ENCODE data around the gene FDXR.

FDXR gene

DNA sequence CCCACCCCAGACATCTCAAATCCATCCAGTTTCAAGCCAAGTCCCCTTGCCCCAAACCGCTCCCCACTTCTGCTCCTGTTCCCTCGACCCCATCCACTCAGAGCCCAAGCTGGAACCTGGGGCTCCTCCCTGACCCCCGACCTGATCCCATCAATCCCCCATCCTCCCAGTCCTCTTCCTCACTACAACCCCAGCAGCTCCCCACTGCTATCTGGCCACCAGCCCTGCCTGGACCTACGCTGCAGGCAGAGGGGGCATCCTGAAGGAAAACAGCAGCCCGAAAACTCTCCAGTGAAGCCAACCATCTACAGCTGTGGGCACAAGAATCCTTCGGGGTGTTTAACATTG is 3.9 kb downstream of the FDXR start:
- no peak for TF ChIP-seq ZNF274 (IDR thresholded peaks at IDR 0.05; ENCODE audit: low read depth, low read length)

DNA sequence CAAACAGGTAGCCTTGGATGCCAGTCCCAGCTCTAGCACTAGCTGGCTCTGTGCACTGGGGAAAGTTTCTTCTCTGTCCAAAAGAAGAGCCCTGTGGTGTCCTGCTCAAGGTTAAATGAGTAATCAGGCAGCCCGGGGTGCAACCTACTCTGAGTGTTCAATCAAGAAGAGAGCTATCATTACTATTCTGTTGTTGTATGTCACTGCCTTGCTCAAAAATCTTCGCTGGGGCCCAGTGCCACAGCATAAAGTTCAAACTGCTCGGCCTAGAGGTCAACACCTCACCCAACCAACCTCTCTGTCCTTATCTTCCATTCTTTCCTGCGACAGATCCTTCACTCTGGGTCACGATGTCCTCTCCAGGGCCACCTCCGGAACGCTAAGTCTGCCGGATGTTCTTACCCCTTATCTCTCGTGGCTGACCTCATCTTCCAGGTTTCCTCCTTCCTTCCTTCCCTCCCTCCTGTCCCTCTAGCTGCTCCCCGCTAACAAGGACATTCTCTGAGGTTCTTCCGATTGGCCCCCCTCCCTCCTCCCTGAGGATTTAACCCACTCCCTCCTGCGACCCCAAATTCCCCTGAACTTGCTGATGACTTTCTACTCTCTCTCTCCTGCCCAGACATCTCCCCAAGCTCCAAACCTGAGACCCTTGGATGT is 4.4 kb downstream of the FDXR start:
- TF ChIP-seq ZNF274 (IDR thresholded peaks at IDR 0.05; ENCODE audit: low read depth, low read length), result no peak
- H3K4me3 ChIP-seq (ENCODE audit: low read length), result no peak overlapping the region

More for the DNA sequence above, 3.9 kb downstream of the FDXR start:
- no peak overlapping the region for H3K4me3 ChIP-seq (ENCODE audit: low read length)

DNA sequence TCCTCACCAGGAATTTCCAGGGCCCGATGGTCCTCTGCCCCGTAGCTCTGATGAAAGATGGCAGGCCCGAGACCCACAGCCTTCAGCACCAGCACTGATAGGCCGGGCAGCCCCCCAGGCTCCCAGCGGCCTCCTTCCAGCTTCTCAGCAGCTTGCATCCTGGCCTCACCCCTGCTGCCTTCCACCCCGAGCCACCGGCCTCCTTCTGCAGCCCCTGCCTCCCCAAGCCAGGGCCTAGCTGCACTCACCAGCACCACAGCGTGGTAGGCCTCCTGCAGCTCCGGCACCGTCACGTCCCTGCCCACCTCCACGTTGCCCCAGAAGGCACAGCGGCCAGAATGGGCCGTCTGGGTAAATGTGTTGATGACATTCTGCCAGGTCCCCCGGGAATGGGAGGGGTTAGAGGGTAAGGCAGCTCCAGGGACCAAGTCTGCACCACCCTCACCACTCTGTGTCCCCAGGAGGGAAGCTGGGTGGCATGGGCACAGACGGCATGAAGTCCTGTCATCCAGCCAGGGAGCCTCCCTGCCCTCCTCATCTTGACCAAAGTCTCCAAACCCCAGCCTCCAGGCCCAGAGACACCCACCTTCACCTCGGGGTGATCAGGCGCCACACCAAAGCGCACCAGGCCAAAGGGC is 6.5 kb downstream of the FDXR start:
- TF ChIP-seq ZNF274 (IDR thresholded peaks at IDR 0.05; ENCODE audit: low read depth, low read length), result no peak

DNA sequence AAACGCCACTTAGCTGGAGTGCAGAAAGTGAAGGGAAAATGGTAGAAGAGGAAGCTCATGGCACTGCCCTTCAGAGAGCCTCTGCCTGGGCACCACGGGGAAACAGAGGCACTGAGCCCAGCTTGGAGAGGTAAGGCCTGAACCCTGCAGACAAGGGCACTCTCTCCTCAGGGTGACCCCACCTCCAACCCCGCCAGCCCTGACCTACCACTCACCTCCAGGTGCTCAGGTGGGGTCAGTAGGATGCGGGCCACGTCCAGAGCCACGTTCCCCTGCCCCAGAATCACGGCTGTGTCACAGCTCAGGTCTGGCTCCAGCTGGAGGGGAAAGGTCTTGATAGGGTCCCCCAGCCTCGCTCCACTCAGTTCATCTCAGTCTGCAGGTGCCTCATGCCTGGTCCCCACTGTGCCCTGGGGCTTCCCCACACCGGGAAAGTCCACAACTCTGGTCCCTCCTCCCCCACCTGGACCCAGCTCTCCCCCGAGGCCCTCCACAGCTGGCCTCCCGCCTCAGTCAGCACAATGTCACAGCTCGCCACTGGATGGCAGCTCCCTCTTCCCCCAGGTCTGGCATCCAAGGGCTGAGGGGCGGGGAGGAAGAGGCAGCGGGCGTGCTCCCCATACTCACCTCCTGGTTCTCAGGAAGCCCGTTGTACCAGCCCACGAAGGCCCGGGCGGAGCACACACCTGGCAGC is 7.1 kb downstream of the FDXR start:
- TF ChIP-seq ZNF274 (IDR thresholded peaks at IDR 0.05; ENCODE audit: low read depth, low read length), result no peak
- H3K4me3 ChIP-seq (ENCODE audit: low read length), result no peak overlapping the region

More for the DNA sequence above, 6.5 kb downstream of the FDXR start:
- no peak overlapping the region for H3K4me3 ChIP-seq (ENCODE audit: low read length)

DNA sequence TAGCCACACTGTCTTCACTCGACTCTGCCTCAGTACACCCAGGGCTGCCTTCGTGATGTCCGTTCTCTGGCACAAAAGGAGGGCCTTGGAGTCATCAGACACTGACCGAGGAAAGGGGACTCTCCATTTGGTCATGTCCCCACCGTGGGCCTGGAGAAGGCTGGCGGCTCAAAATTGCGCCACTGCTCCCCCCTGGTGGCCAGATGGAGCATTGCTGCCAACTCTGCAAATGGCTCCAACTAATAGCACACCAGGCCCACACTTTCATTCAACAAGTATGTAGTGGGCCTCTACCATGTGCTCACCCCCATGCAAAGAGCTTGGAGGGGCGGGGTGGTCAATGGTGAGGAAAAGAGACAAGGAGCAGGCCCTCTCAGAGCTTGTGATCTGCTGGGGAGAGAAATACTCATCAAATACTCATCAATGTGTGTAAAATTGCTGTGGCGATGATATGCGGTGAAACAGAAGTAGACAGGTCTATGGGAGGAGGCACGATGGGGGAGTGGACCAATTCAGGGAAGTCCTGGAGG is 7.9 kb downstream of the FDXR start:
- TF ChIP-seq ZNF274 (IDR thresholded peaks at IDR 0.05; ENCODE audit: low read depth, low read length), result no peak

DNA sequence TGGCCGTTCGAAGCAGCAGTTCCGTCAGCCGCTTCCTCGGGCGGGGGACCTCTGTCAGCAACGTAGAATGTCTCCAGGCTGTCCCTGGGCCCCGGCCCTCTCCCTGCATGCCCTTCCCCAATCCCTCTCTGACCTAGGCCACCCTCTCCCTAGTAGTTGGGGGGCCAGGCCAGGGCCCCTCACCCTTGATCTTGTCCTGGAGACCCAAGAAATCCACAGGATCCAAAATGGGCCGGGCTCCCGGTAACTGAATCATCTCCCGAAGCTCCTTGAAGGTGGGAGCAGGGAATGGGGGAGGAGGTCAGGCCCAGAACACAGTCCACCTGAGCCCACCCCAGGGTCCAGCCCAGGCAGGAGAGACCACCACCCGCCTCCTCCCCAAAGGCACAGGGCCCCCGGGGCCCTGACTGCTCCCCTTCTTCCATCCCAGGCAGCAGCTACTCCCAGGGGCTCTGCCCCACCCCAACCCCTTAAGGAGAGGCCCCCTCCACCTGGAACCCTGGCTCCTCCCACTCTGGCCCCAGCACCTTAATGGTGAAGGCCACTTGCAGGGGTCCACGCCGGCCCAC is 8.4 kb downstream of the FDXR start:
- TF ChIP-seq ZNF274 (IDR thresholded peaks at IDR 0.05; ENCODE audit: low read depth, low read length), result no peak
- H3K4me3 ChIP-seq (ENCODE audit: low read length), result no peak overlapping the region

More for the DNA sequence above, 7.9 kb downstream of the FDXR start:
- H3K4me3 ChIP-seq (ENCODE audit: low read length), result no peak overlapping the region

DNA sequence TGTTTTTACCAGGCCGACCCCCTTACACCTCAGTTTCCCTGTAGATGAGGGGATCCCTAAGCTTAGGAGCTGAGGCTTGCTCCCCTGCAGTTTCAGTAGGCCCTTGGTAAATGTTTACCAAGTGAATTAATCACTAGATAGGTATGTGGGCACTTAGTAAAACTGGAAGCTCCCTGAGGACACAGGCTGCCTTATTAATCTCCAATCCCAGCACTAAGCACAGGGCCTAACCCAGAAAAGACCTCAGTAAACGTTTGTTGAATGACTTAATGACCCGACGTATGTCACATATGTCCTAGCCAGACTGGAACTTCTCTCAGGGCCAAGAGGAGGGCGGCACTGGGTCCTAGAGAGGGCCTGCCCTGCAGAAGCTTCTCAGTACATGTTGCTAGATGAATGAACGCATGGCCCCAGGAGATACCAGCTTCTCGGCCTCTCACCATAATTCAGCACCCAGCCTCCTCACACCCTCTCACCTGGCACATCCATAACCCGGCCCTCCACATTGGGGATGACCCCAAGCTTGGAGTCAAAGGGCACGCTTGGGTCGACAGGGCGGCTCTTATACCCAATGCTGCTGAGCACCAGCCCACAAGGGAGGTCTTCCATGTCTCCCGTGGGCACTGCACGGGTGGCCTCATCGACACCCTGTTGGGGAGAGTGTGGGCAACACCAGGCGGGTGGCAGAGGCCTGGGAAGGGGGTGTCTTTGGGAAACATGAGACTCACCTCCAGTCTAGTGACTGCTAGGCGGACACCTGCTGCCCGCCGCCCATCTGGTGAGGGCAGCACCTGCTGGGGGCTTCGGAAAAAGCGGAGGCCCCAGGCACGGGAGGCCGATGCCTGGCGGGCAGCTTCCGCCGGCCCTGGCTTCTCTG is 9.1 kb downstream of the FDXR start:
- H3K4me3 ChIP-seq (ENCODE audit: low read length), result no peak overlapping the region

DNA sequence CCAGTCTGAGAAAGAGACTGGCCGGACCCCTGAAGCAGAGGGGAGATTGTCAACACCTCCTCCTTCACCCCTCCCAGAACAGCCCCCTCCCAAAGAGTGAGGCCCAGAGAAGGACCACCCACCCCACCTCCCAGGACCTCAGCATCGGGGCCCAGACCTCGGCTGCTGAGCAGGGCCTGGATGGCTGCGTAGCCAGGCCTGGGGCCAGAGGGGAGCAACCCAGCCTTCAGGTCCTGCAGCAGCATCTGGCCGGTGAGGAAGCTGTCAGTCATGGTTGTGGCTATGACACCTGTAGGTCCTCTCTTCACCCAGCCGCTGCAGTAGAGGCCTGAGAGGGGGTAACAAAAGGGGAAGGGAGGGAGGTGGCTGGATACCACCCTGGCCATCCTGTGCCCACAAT is 9.9 kb downstream of the FDXR start:
- no peak for TF ChIP-seq ZNF274 (IDR thresholded peaks at IDR 0.05; ENCODE audit: low read depth, low read length)
- no peak overlapping the region for H3K4me3 ChIP-seq (ENCODE audit: low read length)

More for the DNA sequence above, 9.1 kb downstream of the FDXR start:
- TF ChIP-seq ZNF274 (IDR thresholded peaks at IDR 0.05; ENCODE audit: low read depth, low read length), result no peak

DNA sequence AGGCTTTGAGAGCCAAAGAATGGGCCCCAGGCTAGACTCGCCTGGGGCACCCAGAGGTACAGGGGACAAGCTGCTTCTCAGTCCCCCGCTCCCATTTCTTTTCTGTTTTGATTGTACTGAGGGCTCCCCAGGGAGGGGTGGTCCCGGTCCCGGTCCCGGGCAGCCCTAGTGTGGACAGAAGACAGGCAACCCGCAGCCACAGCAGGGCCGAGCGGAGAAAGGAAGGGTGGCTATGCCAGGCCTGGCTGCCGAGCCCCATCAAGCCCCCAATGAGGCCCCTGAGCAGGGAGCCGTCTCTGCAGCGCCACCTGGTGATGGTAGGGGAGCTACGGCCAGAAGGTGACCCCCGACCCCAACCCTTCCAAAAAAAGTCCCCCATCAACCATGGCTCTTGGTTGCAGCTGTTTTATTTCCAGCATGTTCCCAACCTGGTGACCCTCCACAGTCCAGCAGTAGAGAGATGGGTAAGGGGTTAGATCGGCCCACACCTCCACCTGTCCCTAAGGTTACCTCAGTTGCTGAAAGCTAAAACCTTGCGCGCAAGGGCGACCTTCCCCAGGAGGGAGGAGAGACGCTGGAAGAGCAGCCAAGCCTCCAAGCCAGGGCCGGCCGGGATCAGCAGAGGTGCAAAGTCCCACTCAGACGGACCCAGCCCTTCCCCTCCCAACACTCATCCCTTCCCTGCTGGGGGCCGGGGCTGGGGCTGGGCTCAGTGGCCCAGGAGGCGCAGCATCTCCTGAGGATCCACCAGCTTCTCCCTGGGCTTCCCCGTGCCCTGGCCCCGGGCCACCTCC is 10.5 kb downstream of the FDXR start:
- TF ChIP-seq ZNF274 (IDR thresholded peaks at IDR 0.05; ENCODE audit: low read depth, low read length), result no peak

DNA sequence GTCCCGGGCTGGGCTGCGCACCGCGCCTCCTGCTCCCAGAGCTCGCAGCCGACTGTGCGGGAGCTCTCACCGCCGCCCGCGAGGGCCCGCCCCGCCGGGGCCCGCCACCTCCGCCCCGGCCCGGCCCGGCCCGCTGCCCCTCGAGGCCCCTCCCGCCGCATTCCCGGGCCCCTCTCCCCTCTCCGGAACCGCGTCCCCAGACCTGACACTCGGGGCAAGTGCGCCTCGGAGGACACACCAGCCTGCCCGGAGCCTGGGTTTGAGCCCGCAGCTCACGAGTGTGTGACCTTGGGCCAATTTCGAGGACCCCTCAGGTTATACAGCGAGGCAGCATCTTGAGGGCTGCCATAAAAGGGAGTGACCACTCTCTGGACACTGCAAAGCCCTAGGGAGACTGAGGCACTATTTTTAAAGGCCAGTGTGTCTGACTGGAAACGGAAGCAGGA is 11.1 kb downstream of the FDXR start:
- no peak for TF ChIP-seq ZNF274 (IDR thresholded peaks at IDR 0.05; ENCODE audit: low read depth, low read length)
- H3K4me3 ChIP-seq (ENCODE audit: low read length), result no peak overlapping the region

More for the DNA sequence above, 10.5 kb downstream of the FDXR start:
- no peak overlapping the region for H3K4me3 ChIP-seq (ENCODE audit: low read length)

DNA sequence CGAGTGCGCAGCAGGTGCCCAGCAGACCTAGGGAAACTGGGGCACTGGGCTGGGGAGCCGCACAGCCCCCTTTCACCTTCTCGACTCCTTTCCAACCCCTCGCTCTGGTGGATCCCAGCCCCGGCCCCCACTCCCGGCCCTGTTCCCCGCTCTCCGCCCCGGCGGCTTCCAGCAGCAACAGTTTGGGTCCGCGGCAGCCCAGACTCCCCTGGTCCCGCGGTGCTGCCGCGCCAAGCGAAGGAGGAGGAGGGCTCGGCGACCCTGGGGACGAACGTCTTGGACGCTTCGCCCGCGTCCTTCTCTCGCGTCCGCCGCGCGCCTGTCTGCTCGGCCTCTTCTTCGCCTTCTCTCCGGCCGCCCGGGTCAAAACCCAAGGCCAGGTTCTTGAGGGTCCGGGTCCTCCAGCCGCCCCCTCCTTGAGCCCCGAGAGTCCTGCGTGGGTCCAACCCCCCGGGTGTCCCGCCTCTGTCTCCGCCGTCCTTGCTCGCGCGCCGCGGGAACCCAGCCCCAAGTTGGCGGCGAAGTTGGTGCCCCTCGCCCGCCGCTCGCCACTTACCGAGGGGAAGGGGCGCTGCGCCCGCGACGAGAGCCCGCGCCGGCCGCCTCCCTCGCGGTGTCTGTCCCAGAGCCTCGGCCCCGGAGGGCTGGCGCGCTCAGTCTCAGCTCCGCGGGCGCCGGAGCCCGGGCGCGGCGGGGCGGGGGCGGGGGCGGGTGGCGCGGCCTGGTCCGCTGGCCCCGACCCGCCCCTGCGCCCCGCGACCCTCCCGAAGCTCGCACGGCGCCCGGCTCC is 11.7 kb downstream of the FDXR start:
- TF ChIP-seq ZNF274 (IDR thresholded peaks at IDR 0.05; ENCODE audit: low read depth, low read length), result no peak

DNA sequence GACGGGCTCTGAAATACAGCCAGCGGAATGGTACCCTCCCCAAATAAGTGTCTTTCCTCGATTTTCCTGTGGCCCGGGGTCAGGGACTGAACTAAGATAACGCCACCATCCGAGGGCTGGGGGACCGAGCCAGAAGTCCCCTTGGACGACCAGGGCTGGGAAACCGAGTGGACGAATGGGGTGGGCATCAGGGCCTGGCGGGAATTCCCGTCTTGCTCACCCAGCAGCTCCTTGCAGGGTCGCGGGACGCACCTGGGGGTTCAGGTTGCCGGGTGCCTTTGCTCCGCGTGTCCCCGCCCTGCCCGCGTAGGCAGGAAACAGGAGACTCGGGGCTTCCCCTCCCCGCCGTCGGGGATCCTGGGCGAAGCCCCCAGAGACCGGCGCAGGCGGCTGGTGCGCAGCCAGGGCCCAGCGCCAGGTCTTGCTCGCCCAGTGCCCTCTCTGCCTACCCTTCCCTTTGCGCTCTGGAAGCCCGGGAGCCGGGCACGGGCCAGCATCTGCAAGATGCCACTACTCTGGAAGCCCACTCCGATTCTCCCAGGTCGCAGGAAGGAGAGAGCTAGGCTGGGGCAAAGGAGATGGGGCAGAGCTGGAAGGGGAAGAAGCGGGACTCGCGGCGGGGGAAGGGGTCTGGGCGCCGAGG is 12.4 kb downstream of the FDXR start:
- H3K4me3 ChIP-seq (ENCODE audit: low read length), result no peak overlapping the region
- TF ChIP-seq ZNF274 (IDR thresholded peaks at IDR 0.05; ENCODE audit: low read depth, low read length), result no peak

More for the DNA sequence above, 11.7 kb downstream of the FDXR start:
- H3K4me3 ChIP-seq (ENCODE audit: low read length), result no peak overlapping the region
